Ascending aorta (tissue), 2 donors: Measurements from ENCODE around the gene LRRC47. TPM values are rescaled to one million over a fixed set of nuclear protein-coding genes. Genes with fewer than 3 reads are reported as not detected.

Experiments
- DNase-seq, 2 donors: peaks; one replicate each; pipeline ENCODE4 v3.0.0-alpha.2; 2019; ENCODE audit warnings: low spot score in 2 of 2
- H3K27ac ChIP-seq, 2 donors: fragments of 200-600 bp; sonication (generic); one replicate each; pipeline ENCODE4 v1.5.1; 2016 to 2017; ENCODE audit warnings: mild to moderate bottlenecking in 1 of 2
- H3K27me3 ChIP-seq: fragments of 200-600 bp; sonication (generic); one replicate; pipeline ENCODE4 v1.5.1; 2017
- H3K36me3 ChIP-seq, 2 donors: fragments of 200-600 bp; sonication (generic); one replicate each; pipeline ENCODE4 v1.5.1; 2016
- H3K4me1 ChIP-seq, 2 donors: fragments of 200-600 bp; sonication (generic); one replicate each; pipeline ENCODE4 v1.5.1; 2016 to 2017; ENCODE audit warnings: mild to moderate bottlenecking in 1 of 2
- H3K4me3 ChIP-seq, 2 donors: fragments of 200-600 bp; sonication (generic); one replicate each; pipeline ENCODE4 v1.5.1; 2016 to 2017; ENCODE audit warnings: mild to moderate bottlenecking in 1 of 2
- H3K9me3 ChIP-seq, 2 donors: fragments of 200-600 bp; sonication (generic); one replicate each; pipeline ENCODE4 v1.5.1; 2016
- intact Hi-C: fragments of 100-400 bp; cut with DNase I; formaldehyde crosslinking; loops from one replicate; pipeline ENCODE4 v1.15.1; 2023
- total RNA-seq: library from RNA; depleted of rRNA; stranded (reverse); fragments of >200 nt; gene quantifications from one replicate; pipeline ENCODE4 v1.1.0, GENCODE V29; 2016
- TF ChIP-seq, protein P1 (sequence below), 3 experiments: fragments of 200-600 bp in 2 of 3; fragments of 450-650 bp in 1 of 3; sonication (generic) in 2 of 3; IDR thresholded peaks; one replicate each; pipeline ENCODE4 v1.5.1; 2016 to 2019; ENCODE audit warnings: antibody characterized with exemption in 3 of 3, mild to moderate bottlenecking in 1 of 3, moderate library complexity in 1 of 3

Gene LRRC47
- total RNA-seq, 1 donor from 2014 or later, result 41.5 TPM

- no peaks in the 10 kb centered on the region for H3K4me1 ChIP-seq
- intact Hi-C loops, result no loop called here
- DNase-seq, result no peak
- H3K9me3 ChIP-seq, result no peaks in the 10 kb centered on the region
- no peak overlapping the region for H3K27ac ChIP-seq
- H3K27me3 ChIP-seq, result no peaks in the 10 kb centered on the region
- no peak overlapping the region for H3K4me3 ChIP-seq
- peaks cover 50 to 82% of the 10 kb centered on the region in 2 donors for H3K36me3 ChIP-seq
- TF ChIP-seq, protein P1, sequence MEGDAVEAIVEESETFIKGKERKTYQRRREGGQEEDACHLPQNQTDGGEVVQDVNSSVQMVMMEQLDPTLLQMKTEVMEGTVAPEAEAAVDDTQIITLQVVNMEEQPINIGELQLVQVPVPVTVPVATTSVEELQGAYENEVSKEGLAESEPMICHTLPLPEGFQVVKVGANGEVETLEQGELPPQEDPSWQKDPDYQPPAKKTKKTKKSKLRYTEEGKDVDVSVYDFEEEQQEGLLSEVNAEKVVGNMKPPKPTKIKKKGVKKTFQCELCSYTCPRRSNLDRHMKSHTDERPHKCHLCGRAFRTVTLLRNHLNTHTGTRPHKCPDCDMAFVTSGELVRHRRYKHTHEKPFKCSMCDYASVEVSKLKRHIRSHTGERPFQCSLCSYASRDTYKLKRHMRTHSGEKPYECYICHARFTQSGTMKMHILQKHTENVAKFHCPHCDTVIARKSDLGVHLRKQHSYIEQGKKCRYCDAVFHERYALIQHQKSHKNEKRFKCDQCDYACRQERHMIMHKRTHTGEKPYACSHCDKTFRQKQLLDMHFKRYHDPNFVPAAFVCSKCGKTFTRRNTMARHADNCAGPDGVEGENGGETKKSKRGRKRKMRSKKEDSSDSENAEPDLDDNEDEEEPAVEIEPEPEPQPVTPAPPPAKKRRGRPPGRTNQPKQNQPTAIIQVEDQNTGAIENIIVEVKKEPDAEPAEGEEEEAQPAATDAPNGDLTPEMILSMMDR (IDR thresholded peaks at IDR 0.05), result no peak
Measured at GRCh38 chr1:3820316-3820715, 24.0 kb upstream of the LRRC47 start.

DNA sequence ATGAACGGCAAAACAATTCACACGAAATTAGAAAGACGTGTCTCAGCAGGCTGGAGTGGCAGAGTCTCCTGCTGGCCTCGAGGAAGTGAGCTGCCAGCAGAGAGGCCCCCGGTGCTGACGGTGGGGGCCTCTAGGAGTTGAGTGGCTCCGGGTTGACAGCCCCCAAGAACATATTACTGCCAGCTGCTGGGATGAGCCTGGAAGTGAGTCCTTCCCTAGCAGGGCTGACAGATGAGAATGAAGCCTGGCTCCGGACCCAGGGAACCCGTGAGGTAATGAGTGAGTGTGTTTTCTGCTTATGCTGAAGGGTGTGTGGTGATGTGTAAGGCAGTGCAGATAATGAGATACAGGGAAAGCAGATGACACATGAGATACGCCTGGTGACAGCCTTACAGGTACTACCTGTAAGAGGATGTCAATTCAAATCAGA, 23.5 kb upstream of the LRRC47 start:
- intact Hi-C loops, result no loop called here
- Histone ChIP-seq H3K4me3 (no peak overlapping the region), H3K36me3 (peaks cover 55 to 83% of the 10 kb centered on the region in 2 donors), H3K9me3 (no peaks in the 10 kb centered on the region), H3K27ac (no peak overlapping the region), H3K4me1 (no peaks in the 10 kb centered on the region), H3K27me3 (no peaks in the 10 kb centered on the region)
- TF ChIP-seq, protein P1 (IDR thresholded peaks at IDR 0.05), result no peak
- no peak for DNase-seq

DNA sequence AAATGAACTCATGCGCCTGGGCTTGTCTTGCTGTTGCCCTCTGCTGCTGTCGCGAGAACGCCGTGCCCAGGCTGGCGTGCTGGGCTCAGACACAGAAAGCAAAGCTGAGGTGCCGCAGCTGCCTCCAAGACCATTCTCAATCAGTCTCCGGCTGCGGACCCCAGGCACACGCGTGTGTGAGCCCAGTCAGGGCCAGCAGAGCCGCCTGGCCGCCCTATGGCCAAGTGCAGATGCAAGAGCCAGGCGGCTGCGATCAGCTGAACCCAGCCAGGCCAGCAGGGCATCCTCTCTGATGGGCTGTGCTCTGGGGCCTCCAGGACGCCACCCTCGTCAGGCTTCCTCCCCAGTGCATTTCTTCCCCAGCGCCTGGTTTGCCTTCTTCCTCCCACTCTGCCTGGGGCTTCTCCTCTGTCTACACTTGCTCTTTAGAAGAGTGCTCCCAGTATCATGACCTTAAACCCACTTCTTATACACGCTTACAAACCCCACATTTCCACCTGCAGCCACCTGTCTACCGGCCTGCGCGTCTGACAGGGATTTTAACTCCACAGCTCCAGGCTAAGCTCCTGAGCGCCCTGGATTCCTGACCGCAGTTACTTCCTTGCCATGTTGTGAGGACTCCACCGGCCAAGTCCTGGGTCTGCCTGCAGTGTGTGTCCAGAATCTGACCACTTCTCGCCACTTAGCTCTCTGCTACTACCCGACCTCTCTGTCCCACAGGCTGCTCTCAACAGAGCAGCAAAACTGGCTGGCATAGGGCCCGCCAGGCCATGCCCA, 21.7 kb upstream of the LRRC47 start:
- TF ChIP-seq, protein P1 (IDR thresholded peaks at IDR 0.05), result no peak
- Histone ChIP-seq H3K27me3 (no peaks in the 10 kb centered on the region), H3K36me3 (peaks cover 53 to 81% of the 10 kb centered on the region in 2 donors), H3K9me3 (no peaks in the 10 kb centered on the region), H3K4me3 (no peak overlapping the region), H3K4me1 (no peaks in the 10 kb centered on the region), H3K27ac (no peak overlapping the region)
- no peak for DNase-seq
- intact Hi-C loops, result no loop called here

GRCh38 chr1:3817138-3817740, 20.9 kb upstream of the LRRC47 start:
- Histone ChIP-seq H3K27me3 (no peaks in the 10 kb centered on the region), H3K27ac (no peak overlapping the region), H3K4me1 (no peaks in the 10 kb centered on the region), H3K9me3 (no peaks in the 10 kb centered on the region), H3K36me3 (peaks cover 46 to 73% of the 10 kb centered on the region in 2 donors), H3K4me3 (no peak overlapping the region)
- TF ChIP-seq, protein P1 (IDR thresholded peaks at IDR 0.05), result no peak
- no peak for DNase-seq
- intact Hi-C loops, result no loop called here

DNA sequence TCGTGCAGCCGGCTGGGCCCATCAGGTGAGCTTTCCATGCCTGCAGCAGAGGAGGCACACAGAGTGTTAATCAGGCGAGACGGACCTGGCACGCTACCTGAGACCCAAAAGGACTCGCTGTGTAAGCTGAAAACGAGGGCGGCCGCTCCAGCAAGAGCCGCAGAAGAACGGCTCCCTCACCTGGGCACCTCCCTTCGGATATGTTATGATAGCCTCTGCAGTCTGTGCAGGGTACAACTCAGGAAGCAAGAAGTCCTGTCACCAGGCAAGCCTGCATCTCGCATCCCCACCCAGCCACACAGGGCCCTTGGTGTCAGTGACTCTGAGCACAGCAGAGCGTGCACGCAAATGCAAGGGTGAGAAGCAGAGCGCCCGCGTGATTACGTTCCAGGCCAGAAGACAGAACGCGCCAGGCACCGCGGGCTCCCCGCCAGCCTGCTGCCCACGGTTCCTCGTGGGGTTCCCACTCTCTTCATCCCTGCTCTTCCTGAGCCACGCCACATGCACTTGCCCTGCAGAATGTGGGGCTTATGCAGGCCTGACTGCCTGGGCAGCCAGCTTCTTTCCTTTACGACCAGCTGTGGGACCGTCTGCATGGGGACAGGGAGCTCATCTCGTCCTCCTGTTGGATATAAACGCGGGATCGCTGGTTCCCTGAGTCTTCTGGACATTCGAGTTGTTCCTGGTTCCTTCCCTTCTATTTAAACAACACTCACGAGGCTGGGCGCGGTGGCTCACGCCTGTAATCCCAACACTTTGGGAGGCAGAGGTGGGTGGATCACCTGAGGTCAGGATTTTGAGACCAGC, 20.2 kb upstream of the LRRC47 start:
- H3K36me3 ChIP-seq, result peaks cover 39 to 66% of the 10 kb centered on the region in 2 donors
- H3K4me3 ChIP-seq, result no peak overlapping the region
- TF ChIP-seq, protein P1 (IDR thresholded peaks at IDR 0.05), result no peak
- no peaks in the 10 kb centered on the region for H3K9me3 ChIP-seq
- no peak overlapping the region for H3K27ac ChIP-seq
- H3K4me1 ChIP-seq, result no peaks in the 10 kb centered on the region
- DNase-seq, result no peak
- intact Hi-C loops, result no loop called here
- no peaks in the 10 kb centered on the region for H3K27me3 ChIP-seq
